Hepatocyte (in vitro differentiated cells): Measurements from ENCODE around the gene FRY. TPM values are rescaled to one million over a fixed set of nuclear protein-coding genes. Genes with fewer than 3 reads are reported as not detected.

Source experiments
- DNase-seq: peaks from one replicate; pipeline ENCODE4 v3.0.0-alpha.2; 2016; ENCODE audit warnings: low spot score
- H2AFZ ChIP-seq: fragments of 200-600 bp; sonication (generic); 2 replicates; pipeline ENCODE4 v1.6.0; 2016; ENCODE audit warnings: antibody characterized with exemption, mild to moderate bottlenecking
- H3K27ac ChIP-seq: fragments of 200-600 bp; sonication (generic); 2 replicates; pipeline ENCODE4 v1.5.1; 2016; ENCODE audit warnings: mild to moderate bottlenecking
- H3K27me3 ChIP-seq: fragments of 200-600 bp; sonication (generic); 2 replicates; pipeline ENCODE4 v1.6.1; 2016
- H3K36me3 ChIP-seq: fragments of 200-600 bp; sonication (generic); replicated peaks from 2 replicates; pipeline ENCODE4 v1.5.1; 2016; ENCODE audit warnings: low read depth; ENCODE audit not compliant: insufficient read depth
- H3K4me1 ChIP-seq: fragments of 200-600 bp; sonication (generic); 2 replicates; pipeline ENCODE4 v1.5.1; 2016; ENCODE audit warnings: mild to moderate bottlenecking, moderate library complexity; ENCODE audit not compliant: insufficient read depth
- H3K4me2 ChIP-seq: fragments of 200-600 bp; sonication (generic); 2 replicates; pipeline ENCODE4 v1.6.0; 2016
- H3K4me3 ChIP-seq: fragments of 200-600 bp; sonication (generic); 2 replicates; pipeline ENCODE4 v1.5.1; 2016; ENCODE audit warnings: mild to moderate bottlenecking
- H3K79me2 ChIP-seq: fragments of 200-600 bp; sonication (generic); 2 replicates; pipeline ENCODE4 v1.6.0; 2017; ENCODE audit warnings: mild to moderate bottlenecking
- H3K9me2 ChIP-seq: fragments of 200-600 bp; sonication (generic); replicated peaks from 2 replicates; pipeline ENCODE4 v1.6.0; 2017; ENCODE audit warnings: mild to moderate bottlenecking; ENCODE audit not compliant: insufficient read depth
- H3K9me3 ChIP-seq: fragments of 200-600 bp; sonication (generic); 2 replicates; pipeline ENCODE4 v1.5.1; 2016; ENCODE audit warnings: low read depth, mild to moderate bottlenecking
- H4K20me1 ChIP-seq: fragments of 200-600 bp; sonication (generic); 2 replicates; pipeline ENCODE4 v1.6.0; 2016; ENCODE audit warnings: mild to moderate bottlenecking; ENCODE audit not compliant: insufficient read depth, poor library complexity, severe bottlenecking
- EZH2 ChIP-seq: fragments of 200-600 bp; sonication (generic); IDR thresholded peaks from 2 replicates; pipeline ENCODE4 v1.6.1; 2016; ENCODE audit warnings: antibody characterized with exemption, mild to moderate bottlenecking, borderline replicate concordance
- EZH2phosphoT487 ChIP-seq: fragments of 200-600 bp; sonication (generic); IDR thresholded peaks from one replicate; pipeline ENCODE4 v1.6.1; 2018; ENCODE audit warnings: antibody characterized with exemption, mild to moderate bottlenecking, low read depth, moderate library complexity; ENCODE audit not compliant: unreplicated experiment, severe bottlenecking
- WGBS: methylation state at CpG from one replicate; pipeline ENCODE4 v1.1.6; 2016; ENCODE audit warnings: low lambda C conversion rate; ENCODE audit errors: missing lambda C conversion rate; 5-methylcytosine and 5-hydroxymethylcytosine counted together
- polyA plus RNA-seq: library from polyadenylated mRNA; unstranded; fragments of >200 nt; fragmentation: Nextera tagmentation; extraction: Ambion mirVana; gene quantifications from 2 replicates; pipeline ENCODE4 v1.2.1, GENCODE V29; 2016
- total RNA-seq: library from RNA; depleted of rRNA; stranded (reverse); fragments of >200 nt; gene quantifications from 2 replicates; pipeline ENCODE4 v1.2.3, GENCODE V29; 2014
- TF ChIP-seq, protein P1 (sequence below): fragments of 200-600 bp; sonication (generic); IDR thresholded peaks from 2 replicates; pipeline ENCODE4 v1.5.1; 2016; ENCODE audit warnings: antibody characterized with exemption, mild to moderate bottlenecking; ENCODE audit not compliant: poor library complexity

FRY gene
- total and polyA plus RNA-seq, 2 experiments from 2014 or later = 2.4 to 3.7 TPM

DNA sequence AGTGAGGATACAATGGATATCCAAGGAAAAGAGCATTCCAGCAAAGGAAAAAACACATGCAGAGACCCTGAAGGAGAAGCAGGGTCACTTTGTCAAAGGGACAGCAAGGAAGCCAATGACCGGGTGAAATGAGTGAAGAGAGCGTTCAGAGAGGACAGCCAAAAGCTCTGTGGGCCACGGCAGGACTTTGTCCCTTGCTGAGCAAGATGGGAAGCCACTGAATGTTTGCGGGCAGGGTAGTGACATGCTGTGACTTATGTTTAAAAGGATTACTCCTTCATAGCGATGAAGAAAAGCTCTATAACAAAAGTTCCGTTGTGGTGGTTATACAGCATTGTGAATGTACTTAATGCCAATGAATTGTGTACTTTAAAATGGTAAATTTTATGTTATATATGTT is 267.1 kb downstream of the FRY start:
- Histone ChIP-seq H3K27ac (no peak overlapping the region), H3K4me3 (no peak overlapping the region), H2AFZ (no peak overlapping the region), H4K20me1 (no peaks in the 10 kb centered on the region), H3K27me3 (peaks cover 6% of the 10 kb centered on the region), H3K4me2 (no peak overlapping the region), H3K4me1 (no peaks in the 10 kb centered on the region), H3K79me2 (no peaks in the 10 kb centered on the region), H3K9me3 (no peaks in the 10 kb centered on the region), H3K9me2 (no peaks in the 10 kb centered on the region), H3K36me3 (no peaks in the 10 kb centered on the region)
- no peak for DNase-seq
- WGBS = 85% methylated on average over 6 of the region's 6 CpGs
- TF ChIP-seq EZH2phosphoT487 (no peak), EZH2 (no peak)
- TF ChIP-seq, protein P1, sequence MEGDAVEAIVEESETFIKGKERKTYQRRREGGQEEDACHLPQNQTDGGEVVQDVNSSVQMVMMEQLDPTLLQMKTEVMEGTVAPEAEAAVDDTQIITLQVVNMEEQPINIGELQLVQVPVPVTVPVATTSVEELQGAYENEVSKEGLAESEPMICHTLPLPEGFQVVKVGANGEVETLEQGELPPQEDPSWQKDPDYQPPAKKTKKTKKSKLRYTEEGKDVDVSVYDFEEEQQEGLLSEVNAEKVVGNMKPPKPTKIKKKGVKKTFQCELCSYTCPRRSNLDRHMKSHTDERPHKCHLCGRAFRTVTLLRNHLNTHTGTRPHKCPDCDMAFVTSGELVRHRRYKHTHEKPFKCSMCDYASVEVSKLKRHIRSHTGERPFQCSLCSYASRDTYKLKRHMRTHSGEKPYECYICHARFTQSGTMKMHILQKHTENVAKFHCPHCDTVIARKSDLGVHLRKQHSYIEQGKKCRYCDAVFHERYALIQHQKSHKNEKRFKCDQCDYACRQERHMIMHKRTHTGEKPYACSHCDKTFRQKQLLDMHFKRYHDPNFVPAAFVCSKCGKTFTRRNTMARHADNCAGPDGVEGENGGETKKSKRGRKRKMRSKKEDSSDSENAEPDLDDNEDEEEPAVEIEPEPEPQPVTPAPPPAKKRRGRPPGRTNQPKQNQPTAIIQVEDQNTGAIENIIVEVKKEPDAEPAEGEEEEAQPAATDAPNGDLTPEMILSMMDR = no peak

DNA sequence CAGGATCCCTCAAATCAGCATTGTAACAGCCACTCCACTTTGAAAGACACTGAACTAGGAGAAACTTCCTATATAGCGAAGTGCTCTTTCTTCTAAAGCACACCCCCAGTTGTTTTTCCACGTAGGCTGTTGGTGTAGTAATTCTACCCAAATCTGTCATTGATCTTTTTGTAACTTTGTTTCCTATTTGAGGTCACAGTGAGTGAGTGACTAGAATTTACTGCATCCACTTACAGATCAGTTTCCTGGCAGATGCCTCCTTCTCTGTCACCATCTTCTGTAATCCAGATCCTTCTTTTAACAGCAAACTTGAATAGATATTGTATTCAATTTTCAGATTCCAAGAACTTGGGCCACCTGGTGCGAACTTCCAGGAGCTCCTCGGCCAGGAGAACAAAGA is 268.3 kb downstream of the FRY start:
- peaks cover 6% of the 10 kb centered on the region for H3K27me3 ChIP-seq
- H3K4me1 ChIP-seq = no peaks in the 10 kb centered on the region
- H3K36me3 ChIP-seq = no peaks in the 10 kb centered on the region
- TF ChIP-seq EZH2phosphoT487 (no peak), EZH2 (no peak)
- TF ChIP-seq, protein P1 = no peak
- H3K4me3 ChIP-seq = no peak overlapping the region
- no peak overlapping the region for H2AFZ ChIP-seq
- no peaks in the 10 kb centered on the region for H3K9me3 ChIP-seq
- 82% methylated on average over 4 of the region's 4 CpGs for WGBS
- no peak overlapping the region for H3K4me2 ChIP-seq
- H3K79me2 ChIP-seq = no peaks in the 10 kb centered on the region
- H3K9me2 ChIP-seq = no peaks in the 10 kb centered on the region
- no peak for DNase-seq
- no peak overlapping the region for H3K27ac ChIP-seq
- H4K20me1 ChIP-seq = no peaks in the 10 kb centered on the region

DNA sequence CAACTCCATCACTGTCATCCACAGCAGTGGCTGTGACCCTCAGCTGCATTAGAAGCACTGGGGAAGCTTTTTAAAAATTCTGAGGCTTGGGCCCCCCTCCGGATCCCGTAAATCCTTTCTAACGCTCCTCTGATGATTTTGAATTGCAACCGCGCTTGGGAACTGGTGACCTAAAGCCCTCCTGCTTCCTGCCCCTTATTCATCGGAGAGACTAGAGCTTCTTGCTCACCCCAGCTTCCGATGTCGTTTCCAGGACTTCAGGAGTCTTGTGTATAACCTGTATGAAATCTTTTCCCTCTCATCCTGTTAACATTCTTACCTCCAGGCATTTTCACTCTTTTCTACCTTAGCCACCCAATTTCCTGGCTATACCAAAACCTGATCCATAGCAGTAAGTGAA is 268.8 kb downstream of the FRY start:
- Histone ChIP-seq H3K9me3 (no peaks in the 10 kb centered on the region), H4K20me1 (no peaks in the 10 kb centered on the region), H3K4me1 (no peaks in the 10 kb centered on the region), H3K27ac (no peak overlapping the region), H3K4me3 (no peak overlapping the region), H3K36me3 (no peaks in the 10 kb centered on the region), H2AFZ (no peak overlapping the region), H3K79me2 (no peaks in the 10 kb centered on the region), H3K27me3 (peaks cover 6% of the 10 kb centered on the region), H3K9me2 (no peaks in the 10 kb centered on the region), H3K4me2 (no peak overlapping the region)
- DNase-seq = no peak
- TF ChIP-seq EZH2 (no peak), EZH2phosphoT487 (no peak)
- TF ChIP-seq, protein P1 = no peak
- WGBS = 89% methylated on average over 8 of the region's 8 CpGs

DNA sequence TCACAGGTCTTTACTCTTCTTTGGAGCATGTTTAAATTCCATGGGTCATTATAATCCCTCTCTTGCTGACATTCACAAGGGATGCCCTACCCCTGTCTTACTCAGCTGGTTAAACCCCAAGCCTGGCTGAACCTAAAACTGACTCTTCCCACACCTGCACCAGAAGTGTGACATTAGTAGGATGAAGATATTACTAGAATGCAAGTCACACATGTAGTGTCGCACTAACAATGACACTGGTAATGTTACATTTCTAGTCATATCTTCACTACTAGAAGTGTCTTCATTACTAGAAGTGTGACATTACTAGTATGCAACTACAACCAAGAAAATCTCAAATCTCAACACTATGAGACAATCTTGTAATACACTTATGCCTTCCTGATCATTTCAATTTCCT is 269.3 kb downstream of the FRY start:
- Histone ChIP-seq H3K36me3 (no peaks in the 10 kb centered on the region), H3K27me3 (peaks cover 6% of the 10 kb centered on the region), H4K20me1 (no peaks in the 10 kb centered on the region), H3K9me3 (no peaks in the 10 kb centered on the region), H3K79me2 (no peaks in the 10 kb centered on the region), H2AFZ (no peak overlapping the region), H3K4me1 (no peaks in the 10 kb centered on the region), H3K4me2 (no peak overlapping the region), H3K27ac (no peak overlapping the region), H3K9me2 (no peaks in the 10 kb centered on the region), H3K4me3 (no peak overlapping the region)
- 95% methylated on average over 1 of the region's 1 CpG for WGBS
- DNase-seq = no peak
- no peak for TF ChIP-seq EZH2phosphoT487
- no peak for TF ChIP-seq EZH2
- TF ChIP-seq, protein P1 = no peak
